ENCODE results near the gene TAF9B.

Gene TAF9B

GRCh38 chrX:78119521-78120227 is 19.8 kb downstream of the TAF9B start:
- no peak overlapping the region for H3K9ac ChIP-seq (ENCODE audit: insufficient read length)
- no peak overlapping the region for H3K4me3 ChIP-seq
- TF ChIP-seq FOXP2 (optimal IDR thresholded peaks at IDR 0.05; ENCODE audit: control extremely low read depth, extremely low read length, insufficient read depth): no peak
- no peaks in the 10 kb centered on the region for H3K9me3 ChIP-seq (ENCODE audit: low read depth, low read length)
- peaks cover 85% of the 10 kb centered on the region for H3K36me3 ChIP-seq (ENCODE audit: insufficient read depth, low read length)
- no peak for DNase-seq (ENCODE audit: low read depth, low spot score)
- H3K27ac ChIP-seq: no peak overlapping the region

- peaks cover 86% of the 10 kb centered on the region for H3K36me3 ChIP-seq (ENCODE audit: insufficient read depth, low read length)
- H3K27ac ChIP-seq: no peak overlapping the region
- H3K9me3 ChIP-seq (ENCODE audit: low read depth, low read length): no peaks in the 10 kb centered on the region
- H3K4me3 ChIP-seq: no peak overlapping the region
- TF ChIP-seq FOXP2 (optimal IDR thresholded peaks at IDR 0.05; ENCODE audit: control extremely low read depth, extremely low read length, insufficient read depth) (no peak), POLR2AphosphoS5 (IDR thresholded peaks at IDR 0.05; ENCODE audit: borderline replicate concordance, low read depth, low read length) (no peak), EZH2 (IDR thresholded peaks at IDR 0.05) (no peak)
- no peak for DNase-seq (ENCODE audit: low read depth, low spot score)
- H3K9ac ChIP-seq (ENCODE audit: insufficient read length): no peak overlapping the region
Observed at GRCh38 chrX:78118628-78119027, 20.8 kb downstream of the TAF9B start.

- no peak overlapping the region for H3K9ac ChIP-seq (ENCODE audit: insufficient read length)
- no peak overlapping the region for H3K27ac ChIP-seq
- no peak for DNase-seq (ENCODE audit: low read depth, low spot score)
- TF ChIP-seq EZH2 (IDR thresholded peaks at IDR 0.05) (no peak), POLR2AphosphoS5 (IDR thresholded peaks at IDR 0.05; ENCODE audit: borderline replicate concordance, low read depth, low read length) (no peak), FOXP2 (optimal IDR thresholded peaks at IDR 0.05; ENCODE audit: control extremely low read depth, extremely low read length, insufficient read depth) (no peak)
- H3K9me3 ChIP-seq (ENCODE audit: low read depth, low read length): no peaks in the 10 kb centered on the region
- H3K4me3 ChIP-seq: no peak overlapping the region
- peaks cover 88% of the 10 kb centered on the region for H3K36me3 ChIP-seq (ENCODE audit: insufficient read depth, low read length)
Observed at GRCh38 chrX:78116766-78117165, 22.7 kb downstream of the TAF9B start.

- Histone ChIP-seq H3K9me3 (ENCODE audit: low read depth, low read length) (no peaks in the 10 kb centered on the region), H3K4me3 (no peak overlapping the region), H3K27ac (no peak overlapping the region), H3K9ac (ENCODE audit: insufficient read length) (no peak overlapping the region), H3K36me3 (ENCODE audit: insufficient read depth, low read length) (peaks cover 87% of the 10 kb centered on the region)
- TF ChIP-seq FOXP2 (optimal IDR thresholded peaks at IDR 0.05; ENCODE audit: control extremely low read depth, extremely low read length, insufficient read depth) (no peak), POLR2AphosphoS5 (IDR thresholded peaks at IDR 0.05; ENCODE audit: borderline replicate concordance, low read depth, low read length) (no peak), EZH2 (IDR thresholded peaks at IDR 0.05) (no peak)
- no peak for DNase-seq (ENCODE audit: low read depth, low spot score)
Observed at GRCh38 chrX:78116365-78116764, 23.1 kb downstream of the TAF9B start.

GRCh38 chrX:78111140-78111931 is 28.1 kb downstream of the TAF9B start:
- no peaks in the 10 kb centered on the region for H3K9me3 ChIP-seq (ENCODE audit: low read depth, low read length)
- no peak overlapping the region for H3K9ac ChIP-seq (ENCODE audit: insufficient read length)
- DNase-seq (ENCODE audit: low read depth, low spot score): no peak
- TF ChIP-seq FOXP2 (optimal IDR thresholded peaks at IDR 0.05; ENCODE audit: control extremely low read depth, extremely low read length, insufficient read depth) (no peak), POLR2AphosphoS5 (IDR thresholded peaks at IDR 0.05; ENCODE audit: borderline replicate concordance, low read depth, low read length) (no peak), EZH2 (IDR thresholded peaks at IDR 0.05) (no peak)
- H3K36me3 ChIP-seq (ENCODE audit: insufficient read depth, low read length): peaks cover 77% of the 10 kb centered on the region
- no peak overlapping the region for H3K4me3 ChIP-seq
- H3K27ac ChIP-seq: no peak overlapping the region

GRCh38 chrX:78109458-78109857 is 30.0 kb downstream of the TAF9B start:
- Histone ChIP-seq H3K9ac (ENCODE audit: insufficient read length) (no peak overlapping the region), H3K9me3 (ENCODE audit: low read depth, low read length) (no peaks in the 10 kb centered on the region), H3K4me3 (no peak overlapping the region), H3K36me3 (ENCODE audit: insufficient read depth, low read length) (peaks cover 68% of the 10 kb centered on the region), H3K27ac (no peak overlapping the region)
- no peak for DNase-seq (ENCODE audit: low read depth, low spot score)
- TF ChIP-seq FOXP2 (optimal IDR thresholded peaks at IDR 0.05; ENCODE audit: control extremely low read depth, extremely low read length, insufficient read depth): no peak
- TF ChIP-seq POLR2AphosphoS5 (IDR thresholded peaks at IDR 0.05; ENCODE audit: borderline replicate concordance, low read depth, low read length): no peak
- TF ChIP-seq EZH2 (IDR thresholded peaks at IDR 0.05): no peak

- Histone ChIP-seq H3K9ac (ENCODE audit: insufficient read length) (peak overlapping the region; percentile 37), H3K27ac (no peak overlapping the region), H3K4me3 (peak overlapping the region; percentile 88), H3K36me3 (ENCODE audit: insufficient read depth, low read length) (peaks cover 41% of the 10 kb centered on the region), H3K9me3 (ENCODE audit: low read depth, low read length) (no peaks in the 10 kb centered on the region)
- TF ChIP-seq EZH2 (IDR thresholded peaks at IDR 0.05) (no peak), POLR2AphosphoS5 (IDR thresholded peaks at IDR 0.05; ENCODE audit: borderline replicate concordance, low read depth, low read length) (no peak; the same call in 1 of the 2 replicates), FOXP2 (optimal IDR thresholded peaks at IDR 0.05; ENCODE audit: control extremely low read depth, extremely low read length, insufficient read depth) (no peak)
- no peak for DNase-seq (ENCODE audit: low read depth, low spot score)
Observed at GRCh38 chrX:78106651-78106986, 32.8 kb downstream of the TAF9B start.

GRCh38 chrX:78105944-78106650 is 33.4 kb downstream of the TAF9B start:
- H3K27ac ChIP-seq: no peak overlapping the region
- no peaks in the 10 kb centered on the region for H3K9me3 ChIP-seq (ENCODE audit: low read depth, low read length)
- H3K9ac ChIP-seq (ENCODE audit: insufficient read length): peak overlapping the region; percentile 94
- DNase-seq (ENCODE audit: low read depth, low spot score): no peak
- no peak for TF ChIP-seq FOXP2 (optimal IDR thresholded peaks at IDR 0.05; ENCODE audit: control extremely low read depth, extremely low read length, insufficient read depth)
- no peak; the same call in 1 of the 2 replicates for TF ChIP-seq POLR2AphosphoS5 (IDR thresholded peaks at IDR 0.05; ENCODE audit: borderline replicate concordance, low read depth, low read length)
- no peak for TF ChIP-seq EZH2 (IDR thresholded peaks at IDR 0.05)
- H3K36me3 ChIP-seq (ENCODE audit: insufficient read depth, low read length): peaks cover 36% of the 10 kb centered on the region
- H3K4me3 ChIP-seq: peak overlapping the region; percentile 88

Measured in SK-N-MC (cell line).